DOHH2 (cell line): ENCODE results near the gene CIDEA.

Experiments used
- CTCF ChIP-seq: fragments of 200-600 bp; sonication (generic); IDR thresholded peaks from one replicate; pipeline ENCODE4 v1.5.1; 2014; ENCODE audit warnings: antibody characterized with exemption, mild to moderate bottlenecking, low read depth, low read length; ENCODE audit not compliant: poor library complexity, severe bottlenecking
- EZH2phosphoT487 ChIP-seq: fragments of 200-600 bp; sonication (generic); IDR thresholded peaks from 2 replicates; pipeline ENCODE4 v1.6.1; 2017; ENCODE audit warnings: borderline replicate concordance, mild to moderate bottlenecking, antibody characterized with exemption, low read length, moderate library complexity, mixed read lengths

GRCh38 chr18:12287131-12287681 lies 33.0 kb downstream of the CIDEA start:
- no peak for TF ChIP-seq CTCF
- no peak for TF ChIP-seq EZH2phosphoT487
